Measurements from ENCODE around the gene TMEM256. TPM values are rescaled to one million over a fixed set of nuclear protein-coding genes. Genes with fewer than 3 reads are reported as not detected.
A peak's percentile ranks its signal among the peaks of the same experiment; 100 is the strongest.

The TMEM256 gene
- total and polyA plus RNA-seq, 2 of the 8 experiments (the other 6 are each of a cell fraction or from before 2014, with no cell fraction given), result 97.0 to 350 TPM

- H2AK5ac ChIP-seq (ENCODE audit: low read depth, low read length), result no peak within 1 kb of the TSS
- H3K9me3 ChIP-seq (ENCODE audit: insufficient read depth in 2 of 2, low read depth in 1 of 2, low read length in 1 of 2), result no peaks in the 10 kb centered on the region
- 2% methylated on average over 46 of the region's 51 CpGs; no CpG with 5 or more reads in 1 of the 2 experiments for WGBS, 2 experiments (ENCODE audit: extremely low coverage in 1 of 2, insufficient coverage in 1 of 2, insufficient read length in 1 of 2, insufficient replicate concordance in 2 of 2, low coverage in 1 of 2, low lambda C conversion rate in 2 of 2, missing lambda C conversion rate in 1 of 2)
- peak within 1 kb of the TSS; percentile 71 to 77 for H3K4me2 ChIP-seq (ENCODE audit: insufficient read depth in 1 of 2, low read depth in 2 of 2, low read length in 2 of 2)
- H3K27ac ChIP-seq (ENCODE audit: low read depth, low read length), result peak within 1 kb of the TSS; percentile 47; the same call in 1 of the 2 replicates
- H3K79me1 ChIP-seq (ENCODE audit: low read depth, low read length), result no peaks in the 10 kb centered on the region
- H3K79me2 ChIP-seq (ENCODE audit: control insufficient read depth in 1 of 2, insufficient read depth in 2 of 2, low read length in 2 of 2), result no peaks in the 10 kb centered on the region
- peak within 1 kb of the TSS; percentile 97 for H4K91ac ChIP-seq (replicated peaks; ENCODE audit: insufficient read length, low read length)
- no peak within 1 kb of the TSS for H3K23ac ChIP-seq (ENCODE audit: insufficient read length)
- POLR2A ChIA-PET (ENCODE audit: partially characterized antibody), result interaction anchor here (0.7 to 15.5 kb wide), 15 partner anchors 9 to 225 kb away, joined by 3 to 339 read pairs (median 4); partner anchors contain the start of genes NEURL4, POLR2A, SLC35G6 and TMEM102
- peaks cover 3 to 17% (median 13%) of the 10 kb centered on the region in 4 experiments for H3K4me1 ChIP-seq (replicated peaks in 1 of 4; ENCODE audit: control insufficient read depth in 3 of 4, insufficient read depth in 4 of 4, low read length in 3 of 4)
- H3K56ac ChIP-seq (replicated peaks; ENCODE audit: insufficient read length, low read depth, low read length), result peak within 1 kb of the TSS; percentile 64
- H3K4ac ChIP-seq (replicated peaks; ENCODE audit: insufficient read length, low read depth, low read length), result no peak within 1 kb of the TSS
- H2BK12ac ChIP-seq (ENCODE audit: low read depth, low read length), result peak within 1 kb of the TSS; percentile 84
- H3K23me2 ChIP-seq (ENCODE audit: low read depth, low read length), result peaks cover 12% of the 10 kb centered on the region; the same call in 1 of the 2 replicates
- no peak within 1 kb of the TSS for H3K14ac ChIP-seq (ENCODE audit: insufficient read length)
- H2AFZ ChIP-seq (ENCODE audit: low read length), result no peak within 1 kb of the TSS; the same call in 1 of the 2 replicates
- H4K20me1 ChIP-seq (replicated peaks in 1 of 2; ENCODE audit: control insufficient read depth in 1 of 2, insufficient read depth in 2 of 2, low read length in 2 of 2), result no peaks in the 10 kb centered on the region
- peak within 1 kb of the TSS in 3 of 4 experiments; percentile 9 to 72 (median 34); a peak in 4 of 7 replicates for H3K9ac ChIP-seq (replicated peaks in 1 of 4; ENCODE audit: extremely low read depth in 1 of 4, low read depth in 3 of 4, low read length in 3 of 4)
- H4K8ac ChIP-seq (ENCODE audit: extremely low read depth, insufficient read depth, low read length), result no peak within 1 kb of the TSS
- H3K36me3 ChIP-seq (ENCODE audit: control insufficient read depth in 2 of 4, insufficient read depth in 4 of 4, low read length in 3 of 4), result no peaks in the 10 kb centered on the region
- H4K5ac ChIP-seq (ENCODE audit: insufficient read length, low read depth, low read length), result peak within 1 kb of the TSS; percentile 96
- H3K4me3 ChIP-seq (ENCODE audit: extremely low read depth in 1 of 4, insufficient read depth in 2 of 4, low read depth in 3 of 4, low read length in 4 of 4), result peak within 1 kb of the TSS; percentile 39 to 73 (median 66)
- no peak within 1 kb of the TSS for H2BK120ac ChIP-seq (replicated peaks; ENCODE audit: low read depth, low read length)
- H2BK15ac ChIP-seq (ENCODE audit: low read length), result 0 out of 2 replicates have a peak within 1 kb of the TSS, but pooled peaks have one; percentile 72
- CTCF ChIA-PET (ENCODE audit: partially characterized antibody), result interaction anchor here (0.8 to 5.4 kb wide), 17 partner anchors 8 to 268 kb away, joined by 3 to 26 read pairs (median 3); partner anchors contain the start of genes MPDU1, TMEM102, TMEM95 and TNFSF13
- peak within 1 kb of the TSS; percentile 99 for H3K18ac ChIP-seq (ENCODE audit: extremely low read depth, low read length)
- H3K27me3 ChIP-seq (replicated peaks in 1 of 4; ENCODE audit: control insufficient read depth in 3 of 4, extremely low read depth in 1 of 4, insufficient read depth in 3 of 4, low read length in 3 of 4), result peaks cover 0 to 8% (median 6%) of the 10 kb centered on the region in 4 experiments; a peak in 6 of 7 replicates
- peak within 1 kb of the TSS; percentile 90; the same call in 1 of the 2 replicates for H2BK5ac ChIP-seq (ENCODE audit: low read depth, low read length)
- peak within 1 kb of the TSS; percentile 48; the same call in 1 of the 2 replicates for H2BK20ac ChIP-seq (ENCODE audit: low read length)
- FAIRE-seq, result no peak
- peak in 1 of 2 experiments; percentile 94 for DNase-seq (ENCODE audit: low read depth in 1 of 2, low spot score in 2 of 2)
- TF ChIP-seq CREB1 (IDR thresholded peaks at IDR 0.05) (peak; percentile 39; the same call in 1 of the 2 replicates), SIN3A (conservative IDR thresholded peaks at IDR 0.05 in 1 of 2, IDR thresholded peaks at IDR 0.05 in 1 of 2; ENCODE audit: low read depth in 1 of 2, low read length in 2 of 2) (peak in 1 of 2 experiments; percentile 45; a peak in 1 of 4 replicates), BACH1 (IDR thresholded peaks at IDR 0.05; ENCODE audit: low read length) (no peak), JUND (IDR thresholded peaks at IDR 0.05; ENCODE audit: low read length) (0 out of 2 replicates have a peak, but pooled peaks have one; percentile 15), ASH2L (IDR thresholded peaks at IDR 0.05; ENCODE audit: low read length) (peak; percentile 72), TAF7 (optimal IDR thresholded peaks at IDR 0.05; ENCODE audit: borderline replicate concordance, low read depth, low read length) (peak; percentile 43), CTBP2 (IDR thresholded peaks at IDR 0.05; ENCODE audit: borderline replicate concordance, insufficient read depth, insufficient read length, low read length) (peak; percentile 25)
- TF ChIP-seq, protein P1, sequence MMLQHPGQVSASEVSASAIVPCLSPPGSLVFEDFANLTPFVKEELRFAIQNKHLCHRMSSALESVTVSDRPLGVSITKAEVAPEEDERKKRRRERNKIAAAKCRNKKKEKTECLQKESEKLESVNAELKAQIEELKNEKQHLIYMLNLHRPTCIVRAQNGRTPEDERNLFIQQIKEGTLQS (IDR thresholded peaks at IDR 0.05; ENCODE audit: insufficient read depth, low read depth, low read length), result no peak
These were observed 41.1 kb upstream of the TMEM256 start, which contains the start of gene CHRNB1 for GRCh38 chr17:7444682-7445618. Gene CHRNB1, plus strand, starts transcription at chr17:7445061. Its CDS starts 67 bp downstream, at chr17:7445128.

Measured in H1 (cell line).